IgD-negative memory B cell (primary cell): ENCODE measurements around the gene CIAPIN1. TPM values are rescaled to one million over a fixed set of nuclear protein-coding genes. Genes with fewer than 3 reads are reported as not detected.
"Not testable (repeated sequence)": the region's sequence is repeated elsewhere in the genome, so short reads cannot be mapped to it uniquely, and the experiment has no call there.

Experiments used
- H3K27ac Mint-ChIP-seq, 3 donors: one replicate each; pipeline ENCODE4 v1.8.0; 2020 to 2022; ENCODE audit warnings: mild to moderate bottlenecking in 3 of 3, mixed read lengths in 3 of 3, moderate library complexity in 1 of 3
- H3K27me3 Mint-ChIP-seq: one replicate; pipeline ENCODE4 v1.8.0; 2021; ENCODE audit warnings: mixed read lengths
- H3K36me3 Mint-ChIP-seq: one replicate; pipeline ENCODE4 v1.8.0; 2020; ENCODE audit warnings: mild to moderate bottlenecking, mixed read lengths
- H3K4me1 Mint-ChIP-seq, 3 donors: one replicate each; pipeline ENCODE4 v1.8.0; 2020 to 2022; ENCODE audit warnings: mixed read lengths in 3 of 3, mild to moderate bottlenecking in 1 of 3
- H3K4me3 Mint-ChIP-seq, 4 donors: one replicate each; pipeline ENCODE4 v1.8.0; 2020 to 2022; ENCODE audit warnings: mild to moderate bottlenecking in 4 of 4, mixed read lengths in 4 of 4, moderate library complexity in 3 of 4
- H3K9me3 Mint-ChIP-seq, 3 donors: one replicate each; pipeline ENCODE4 v1.8.0; 2020 to 2021; ENCODE audit warnings: mixed read lengths in 3 of 3, mild to moderate bottlenecking in 1 of 3
- polyA plus RNA-seq: library from polyadenylated mRNA; unstranded; fragments of 300-500 nt; fragmentation: Illumina TruSeq; gene quantifications from one replicate; pipeline ENCODE4 v1.2.3, GENCODE V29; 2021

Gene CIAPIN1
- polyA plus RNA-seq, 1 donor from 2014 or later: 41.2 TPM

DNA sequence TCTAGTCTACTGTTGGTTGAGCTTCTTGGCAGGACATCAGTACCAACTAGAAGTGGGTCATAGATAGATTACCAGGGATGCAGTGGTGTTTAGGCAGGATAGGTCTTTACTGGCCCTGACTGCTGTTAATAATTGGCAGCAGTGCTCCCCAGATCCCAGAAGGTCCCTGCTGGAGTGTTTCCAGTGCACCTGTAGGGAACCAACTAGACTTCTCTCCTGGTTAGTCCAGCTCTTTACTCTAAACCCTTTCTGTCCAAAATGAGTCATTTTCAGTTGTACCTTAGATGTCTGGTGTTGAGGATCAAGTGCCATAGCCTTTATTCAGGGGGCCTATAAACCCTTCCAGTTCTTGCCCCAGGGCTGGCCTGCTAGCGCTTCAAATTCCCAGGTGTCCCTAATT is 24.0 kb upstream of the CIAPIN1 start:
- no peaks in the 10 kb centered on the region for H3K9me3 Mint-ChIP-seq
- H3K27ac Mint-ChIP-seq: no peak overlapping the region

DNA sequence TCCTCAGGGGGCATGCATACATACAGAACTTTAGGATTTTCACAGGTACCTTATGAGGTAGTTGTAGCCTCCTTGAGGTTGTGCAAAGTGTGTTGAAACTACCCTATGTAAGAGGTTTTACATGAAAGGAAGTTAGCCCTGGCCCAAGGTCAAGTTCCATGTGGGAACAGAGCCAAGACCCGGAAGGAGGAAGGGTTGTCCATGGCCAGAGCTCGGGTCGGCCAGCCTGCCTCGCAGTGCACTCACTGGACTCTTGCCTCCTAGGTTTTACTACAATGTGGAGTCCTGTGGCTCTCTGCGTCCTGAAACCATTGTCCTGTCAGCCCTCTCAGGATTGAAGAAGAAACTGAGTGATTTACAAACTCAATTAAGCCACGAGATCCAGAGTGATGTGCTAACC is 23.5 kb upstream of the CIAPIN1 start:
- H3K4me1 Mint-ChIP-seq: peaks cover 0 to 6% (median 2%) of the 10 kb centered on the region in 3 donors
- no peak overlapping the region for H3K4me3 Mint-ChIP-seq
- H3K36me3 Mint-ChIP-seq: peaks cover 2% of the 10 kb centered on the region
- H3K27me3 Mint-ChIP-seq: no peaks in the 10 kb centered on the region
- H3K27ac Mint-ChIP-seq: no peak overlapping the region
- H3K9me3 Mint-ChIP-seq: no peaks in the 10 kb centered on the region

More for the DNA sequence above, 24.0 kb upstream of the CIAPIN1 start:
- no peak overlapping the region for H3K4me3 Mint-ChIP-seq
- peaks cover 2 to 9% (median 2%) of the 10 kb centered on the region in 3 donors for H3K4me1 Mint-ChIP-seq
- no peaks in the 10 kb centered on the region for H3K27me3 Mint-ChIP-seq
- peaks cover under 1% of the 10 kb centered on the region for H3K36me3 Mint-ChIP-seq

DNA sequence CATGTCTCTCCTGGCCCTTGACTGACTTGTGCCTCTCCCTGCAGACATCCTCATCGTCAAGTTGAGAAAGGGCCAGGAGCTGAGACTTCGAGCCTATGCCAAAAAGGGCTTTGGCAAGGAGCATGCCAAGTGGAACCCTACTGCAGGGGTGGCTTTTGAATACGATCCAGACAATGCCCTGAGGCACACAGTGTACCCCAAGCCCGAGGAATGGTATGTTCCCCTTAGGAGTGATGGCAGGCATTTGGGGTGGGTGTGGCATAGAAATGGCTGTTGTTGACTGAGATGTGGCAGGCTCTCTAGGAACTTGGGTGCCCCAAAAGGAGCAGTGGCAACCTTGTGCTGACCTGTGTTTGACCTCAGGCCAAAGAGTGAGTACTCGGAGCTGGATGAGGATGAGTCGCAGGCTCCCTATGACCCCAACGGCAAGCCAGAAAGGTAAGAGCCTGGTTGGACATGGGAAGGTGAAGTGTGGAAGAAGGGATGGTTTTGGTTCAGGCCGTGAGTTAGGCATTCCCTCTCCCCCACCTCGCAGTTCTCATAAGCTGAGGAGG is 22.8 kb upstream of the CIAPIN1 start:
- Mint-ChIP-seq H3K4me3 (no peak overlapping the region), H3K36me3 (peaks cover 2% of the 10 kb centered on the region), H3K9me3 (no peaks in the 10 kb centered on the region), H3K4me1 (peaks cover 0 to 10% (median 4%) of the 10 kb centered on the region in 3 donors), H3K27me3 (no peaks in the 10 kb centered on the region), H3K27ac (no peak overlapping the region)

DNA sequence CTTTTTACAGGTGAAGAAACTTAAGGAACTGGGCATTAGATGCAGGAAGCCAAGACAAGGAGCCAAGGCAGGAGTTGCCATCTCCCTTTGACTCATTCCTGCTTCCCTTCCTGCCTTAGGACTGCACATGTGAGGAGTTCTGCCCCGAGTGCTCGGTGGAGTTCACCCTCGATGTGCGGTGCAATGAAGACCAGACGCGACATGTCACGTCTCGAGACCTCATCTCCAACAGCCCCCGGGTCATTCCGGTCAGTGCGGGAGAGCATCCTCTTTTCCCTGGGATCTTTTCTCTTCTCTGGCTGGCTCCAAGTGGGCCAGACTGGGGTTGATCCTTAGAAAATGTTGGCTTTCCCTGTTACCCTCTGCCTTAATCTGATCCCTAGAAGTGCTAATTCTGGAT is 21.9 kb upstream of the CIAPIN1 start:
- Mint-ChIP-seq H3K4me1 (peaks cover 2 to 11% (median 9%) of the 10 kb centered on the region in 3 donors), H3K36me3 (peaks cover 3% of the 10 kb centered on the region), H3K4me3 (no peak overlapping the region), H3K27me3 (no peaks in the 10 kb centered on the region), H3K9me3 (no peaks in the 10 kb centered on the region), H3K27ac (no peak overlapping the region)

DNA sequence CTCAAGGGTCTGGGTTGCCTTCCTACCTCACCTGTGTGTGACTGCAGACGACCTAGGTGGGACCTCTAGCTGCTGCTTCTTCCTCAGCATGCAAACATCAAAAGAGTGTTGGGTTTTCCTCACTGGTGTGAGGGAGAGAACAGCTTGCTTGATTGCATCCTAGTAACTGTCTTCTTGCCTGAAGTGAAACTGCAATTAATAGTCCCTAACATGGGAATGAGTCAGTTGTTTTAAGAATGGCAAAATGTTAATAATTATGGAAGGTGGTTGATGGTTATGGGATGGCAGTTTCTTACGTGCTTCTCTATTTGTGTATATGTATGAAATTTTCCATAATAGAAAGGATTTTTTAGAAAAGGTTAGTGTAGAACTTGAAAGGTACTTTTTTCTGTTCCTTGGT is 21.2 kb upstream of the CIAPIN1 start:
- H3K27ac Mint-ChIP-seq: peak overlapping the region in 1 of 3 donors; percentile 5
- H3K4me3 Mint-ChIP-seq: no peak overlapping the region
- peaks cover 3% of the 10 kb centered on the region for H3K36me3 Mint-ChIP-seq
- no peaks in the 10 kb centered on the region for H3K27me3 Mint-ChIP-seq
- H3K9me3 Mint-ChIP-seq: no peaks in the 10 kb centered on the region
- peaks cover 4 to 16% (median 13%) of the 10 kb centered on the region in 3 donors for H3K4me1 Mint-ChIP-seq

DNA sequence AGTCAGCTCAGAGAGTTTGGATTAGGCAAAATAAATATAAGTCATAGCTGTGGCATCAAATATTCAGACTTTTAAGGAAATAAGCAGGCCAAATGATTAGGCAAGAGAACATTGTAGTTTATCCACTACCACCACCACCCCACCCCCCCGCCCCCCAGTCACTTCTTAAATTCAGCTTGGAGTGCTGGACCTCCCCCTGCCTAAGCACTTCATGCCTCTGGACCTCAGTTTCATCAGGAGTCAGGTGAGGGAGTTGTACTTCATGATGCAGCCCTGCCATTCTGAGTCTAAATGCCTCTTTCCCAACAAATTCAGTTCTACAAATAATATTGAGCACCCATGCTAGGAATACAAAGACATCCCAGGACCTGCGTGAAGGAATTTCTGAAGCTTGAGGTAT is 17.3 kb upstream of the CIAPIN1 start:
- Mint-ChIP-seq H3K27me3 (no peaks in the 10 kb centered on the region), H3K36me3 (peaks cover 5% of the 10 kb centered on the region), H3K9me3 (peaks cover 0 to 2% (median 0%) of the 10 kb centered on the region in 3 donors), H3K4me1 (peaks cover 9 to 20% (median 17%) of the 10 kb centered on the region in 3 donors), H3K27ac (peak overlapping the region in 2 of 3 donors; percentile 6 to 22), H3K4me3 (peak overlapping the region in 3 of 4 donors; percentile 28 to 100 (median 83))

DNA sequence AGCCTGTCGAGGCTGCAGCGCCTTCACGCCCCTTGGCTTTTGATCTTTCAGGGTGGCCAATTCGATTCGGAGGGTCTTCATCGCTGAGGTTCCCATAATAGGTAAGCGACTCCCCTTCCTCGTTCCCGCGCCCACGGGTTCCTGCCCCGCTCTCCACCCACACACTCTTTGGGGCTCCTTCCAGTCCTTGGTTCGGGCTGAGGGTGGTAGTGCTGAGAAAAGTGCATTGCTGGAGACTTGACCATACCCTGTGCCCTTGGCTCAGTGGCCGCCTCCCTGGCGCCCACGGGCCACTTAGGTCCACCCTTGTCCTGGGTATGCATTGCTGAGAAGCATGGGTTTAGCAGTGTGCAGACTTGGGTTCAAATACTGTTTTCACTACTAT is 15.8 kb upstream of the CIAPIN1 start:
- peaks cover 5% of the 10 kb centered on the region for H3K36me3 Mint-ChIP-seq

DNA sequence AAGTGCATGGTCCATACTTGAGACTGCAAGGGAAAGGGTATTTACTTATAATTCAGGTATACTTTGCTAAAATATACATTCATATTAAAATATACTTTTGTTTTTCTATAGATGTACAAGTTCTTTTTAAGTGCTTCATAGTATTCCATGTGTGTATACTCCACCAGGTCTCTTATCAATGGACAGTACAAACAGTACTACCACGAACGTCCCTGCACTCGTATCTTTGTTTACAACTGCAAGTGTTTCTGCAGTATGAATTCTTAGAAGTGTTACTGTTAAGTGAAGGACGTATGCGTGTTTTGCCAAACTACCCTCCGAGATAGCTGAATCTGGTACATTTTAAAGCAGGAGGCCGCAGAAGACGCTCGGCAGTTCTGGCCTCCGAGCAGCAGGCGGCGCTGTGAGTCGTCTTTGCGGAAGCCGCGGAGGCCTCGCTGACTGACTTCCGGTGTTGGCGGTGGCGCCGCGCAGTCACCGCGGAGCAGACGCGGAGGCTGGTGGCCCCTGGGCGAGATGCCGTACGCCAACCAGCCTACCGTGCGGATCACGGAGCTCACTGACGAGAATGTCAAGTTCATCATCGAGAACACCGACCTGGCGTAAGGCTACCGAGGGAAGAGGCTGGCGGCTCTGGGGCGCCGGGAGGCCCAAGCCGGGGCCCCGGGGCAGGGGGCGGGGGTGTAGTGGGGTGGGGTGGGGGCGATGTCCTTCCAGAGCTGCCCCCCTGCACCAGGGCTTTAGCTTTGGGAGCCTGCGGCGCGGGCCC is 15.2 kb upstream of the CIAPIN1 start, which contains the start of gene POLR2C:
Gene POLR2C (plus strand): TSS at position 471 of the 769 bp plus-strand sequence. CDS start 46 bp downstream, at position 517.
- H3K4me3 Mint-ChIP-seq: peak within 1 kb of the TSS; percentile 87 to 100 (median 100)
- H3K4me1 Mint-ChIP-seq: peaks cover 9 to 20% (median 17%) of the 10 kb centered on the region in 3 donors
- peaks cover 5% of the 10 kb centered on the region for H3K36me3 Mint-ChIP-seq
- peak within 1 kb of the TSS; percentile 79 to 99 (median 97) for H3K27ac Mint-ChIP-seq
- no peaks in the 10 kb centered on the region for H3K27me3 Mint-ChIP-seq
- H3K9me3 Mint-ChIP-seq: peaks cover 0 to 2% (median 0%) of the 10 kb centered on the region in 3 donors

More for the DNA sequence above, 15.8 kb upstream of the CIAPIN1 start:
- Mint-ChIP-seq H3K4me3 (peak overlapping the region; percentile 83 to 100 (median 100)), H3K27ac (peak overlapping the region; percentile 48 to 99 (median 97)), H3K27me3 (no peaks in the 10 kb centered on the region), H3K4me1 (peaks cover 9 to 20% (median 17%) of the 10 kb centered on the region in 3 donors), H3K9me3 (peaks cover 0 to 2% (median 0%) of the 10 kb centered on the region in 3 donors)

DNA sequence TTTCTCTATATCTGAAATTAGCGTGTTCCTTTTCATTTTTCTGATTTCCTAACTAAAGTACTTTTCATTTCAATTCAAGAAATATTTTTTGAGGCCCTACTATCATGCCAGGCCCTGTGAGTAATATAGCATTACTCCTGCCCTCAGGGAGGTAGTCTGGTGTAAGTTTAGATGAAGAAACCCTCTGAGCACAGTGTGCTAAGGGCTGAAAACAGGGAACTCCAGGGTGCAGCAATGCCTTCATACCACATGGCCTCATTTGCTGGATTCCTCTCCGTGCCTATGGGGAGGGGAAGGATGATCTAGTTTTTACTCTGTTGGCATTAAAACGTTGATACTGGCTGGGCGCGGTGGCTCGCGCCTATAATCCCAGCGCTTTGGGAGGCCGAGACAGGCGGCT is 4.8 kb upstream of the CIAPIN1 start:
- no peaks in the 10 kb centered on the region for H3K9me3 Mint-ChIP-seq
- H3K4me3 Mint-ChIP-seq: no peak overlapping the region
- H3K27ac Mint-ChIP-seq: no peak overlapping the region
- peaks cover 8 to 13% (median 8%) of the 10 kb centered on the region in 3 donors for H3K4me1 Mint-ChIP-seq
- H3K36me3 Mint-ChIP-seq: peaks cover 4% of the 10 kb centered on the region
- H3K27me3 Mint-ChIP-seq: no peaks in the 10 kb centered on the region

DNA sequence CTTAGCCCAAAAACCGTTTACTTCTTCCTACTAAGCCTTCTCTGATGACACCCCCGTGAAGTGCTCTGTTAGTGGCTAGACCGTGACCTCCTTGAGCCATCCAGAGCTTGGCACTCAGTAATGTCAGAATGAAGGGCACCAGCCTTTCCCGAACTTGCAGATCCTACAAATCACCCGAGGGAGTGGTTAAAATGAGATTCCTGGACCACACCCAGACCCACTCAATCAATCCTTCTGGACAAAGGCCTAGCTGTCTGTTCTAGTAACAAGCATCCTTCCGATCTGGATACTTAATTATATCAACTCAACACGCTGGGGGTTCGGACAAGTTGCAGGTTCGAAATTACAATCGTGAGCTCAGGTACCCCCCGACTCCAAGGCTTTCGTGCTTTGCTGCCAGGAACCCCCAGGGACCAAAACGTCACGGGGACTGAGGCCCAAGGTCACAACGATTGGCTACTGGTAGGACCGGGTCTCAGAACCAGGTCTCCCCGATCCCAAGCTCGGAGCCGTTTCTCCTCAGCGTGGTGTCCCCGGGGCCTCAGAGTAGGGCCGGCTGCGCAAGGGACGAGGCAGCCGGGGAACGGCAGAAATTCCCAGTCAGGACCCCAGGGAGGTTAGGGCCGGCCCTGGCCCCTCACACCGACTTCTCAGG is 527 bp downstream of the CIAPIN1 start:
- peak overlapping the region; percentile 89 to 97 (median 96) for H3K4me3 Mint-ChIP-seq
- H3K27ac Mint-ChIP-seq: peak overlapping the region; percentile 86 to 94 (median 88)
- H3K9me3 Mint-ChIP-seq: no peaks in the 10 kb centered on the region
- peaks cover 17 to 20% (median 19%) of the 10 kb centered on the region in 3 donors for H3K4me1 Mint-ChIP-seq
- no peaks in the 10 kb centered on the region for H3K27me3 Mint-ChIP-seq
- no peaks in the 10 kb centered on the region for H3K36me3 Mint-ChIP-seq

DNA sequence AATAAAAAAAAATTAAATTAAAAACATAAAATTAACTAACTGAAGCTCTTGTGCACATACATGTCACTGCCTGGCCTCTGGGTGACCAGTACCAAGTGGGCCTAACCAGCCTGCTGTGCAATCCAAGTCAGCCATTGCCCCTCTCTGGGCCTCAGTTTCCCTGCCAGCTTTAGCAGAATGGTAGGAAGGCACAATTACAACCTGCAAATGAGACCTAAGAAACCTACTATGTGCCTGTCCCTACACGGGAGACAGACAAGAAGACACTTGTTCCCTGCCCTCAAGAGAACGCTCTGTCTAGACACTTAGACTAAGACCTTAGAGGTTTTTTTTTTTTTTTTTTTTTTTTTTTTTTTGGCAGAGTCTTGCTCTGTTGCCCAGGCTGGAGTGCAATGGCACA is 1.7 kb downstream of the CIAPIN1 start:
- H3K27me3 Mint-ChIP-seq: no peaks in the 10 kb centered on the region
- H3K36me3 Mint-ChIP-seq: no peaks in the 10 kb centered on the region
- peaks cover 17 to 19% (median 18%) of the 10 kb centered on the region in 3 donors for H3K4me1 Mint-ChIP-seq
- no peak overlapping the region for H3K27ac Mint-ChIP-seq
- H3K9me3 Mint-ChIP-seq: peaks cover 0 to 3% (median 1%) of the 10 kb centered on the region in 3 donors
- H3K4me3 Mint-ChIP-seq: peak overlapping the region in 3 of 4 donors; percentile 48 to 74 (median 63)

DNA sequence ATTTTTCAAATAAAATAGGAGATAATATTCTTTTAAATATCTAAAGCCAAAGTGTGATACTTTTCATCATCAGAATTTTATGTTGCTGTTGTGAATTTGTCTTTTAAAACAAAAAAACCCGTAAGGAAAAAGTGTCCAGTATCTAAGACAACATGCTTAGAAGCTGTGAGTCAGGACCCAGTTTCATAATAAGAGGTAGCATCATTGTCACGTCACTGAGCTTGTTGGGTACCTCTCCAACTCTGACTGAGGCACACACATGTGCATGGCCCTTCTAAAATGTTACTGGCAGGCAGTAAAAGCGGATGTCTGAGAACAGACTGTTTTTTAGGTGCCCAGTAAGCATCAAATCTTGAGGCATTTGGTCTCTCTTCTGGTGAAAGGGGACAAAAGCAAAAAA is 2.5 kb downstream of the CIAPIN1 start:
- H3K27me3 Mint-ChIP-seq: no peaks in the 10 kb centered on the region
- H3K27ac Mint-ChIP-seq: peak overlapping the region in 1 of 3 donors; percentile 16
- peaks cover under 1 to 8% (median 7%) of the 10 kb centered on the region in 3 donors for H3K9me3 Mint-ChIP-seq
- H3K4me1 Mint-ChIP-seq: peaks cover 17 to 19% (median 17%) of the 10 kb centered on the region in 3 donors
- H3K4me3 Mint-ChIP-seq: peak overlapping the region in 3 of 4 donors; percentile 27 to 72 (median 54)
- H3K36me3 Mint-ChIP-seq: no peaks in the 10 kb centered on the region

DNA sequence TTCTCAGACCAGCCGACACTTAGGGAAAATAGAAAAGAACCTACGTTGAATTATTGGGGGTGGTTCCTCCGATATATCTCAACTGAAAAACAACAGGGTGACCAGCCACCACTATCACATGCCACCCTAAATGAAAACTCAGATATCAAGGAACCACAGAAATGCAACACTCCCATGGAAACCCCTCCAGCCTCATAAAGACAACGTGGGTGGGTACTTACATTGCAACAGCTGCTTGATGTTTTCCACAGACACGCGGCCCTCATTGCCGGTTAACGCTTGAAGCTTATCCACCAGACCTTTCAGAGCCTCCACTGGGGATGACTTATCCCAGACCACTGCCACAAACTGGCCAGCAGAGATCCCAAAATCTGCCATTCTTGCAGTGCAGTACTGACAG is 6.6 kb downstream of the CIAPIN1 start:
- H3K27ac Mint-ChIP-seq, H3K4me1 Mint-ChIP-seq, H3K27me3 Mint-ChIP-seq, H3K4me3 Mint-ChIP-seq: not testable (repeated sequence)
- peaks cover 2 to 17% (median 7%) of the 10 kb centered on the region in 3 donors for H3K9me3 Mint-ChIP-seq
- H3K36me3 Mint-ChIP-seq: peaks cover 18% of the 10 kb centered on the region

DNA sequence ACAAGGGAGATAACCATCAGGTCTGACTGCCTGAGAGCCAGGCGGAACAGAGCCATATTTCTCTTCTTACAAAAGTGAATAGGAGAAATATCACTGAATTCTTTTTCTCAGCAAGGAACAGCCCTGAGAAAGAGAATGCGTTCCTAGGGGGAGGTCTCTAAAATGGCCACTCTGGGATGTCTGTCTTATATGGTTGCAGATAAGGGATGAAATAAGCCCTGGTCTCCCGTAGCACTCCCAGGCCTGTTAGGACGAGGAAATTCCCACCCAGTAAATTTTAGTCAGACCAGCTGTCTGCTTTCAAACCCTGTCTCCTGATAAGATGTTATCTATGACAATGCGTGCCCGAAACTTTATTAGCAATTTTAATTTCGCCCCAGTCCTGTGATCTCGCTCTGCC is 7.2 kb downstream of the CIAPIN1 start:
- H3K27me3 Mint-ChIP-seq, H3K27ac Mint-ChIP-seq: not testable (repeated sequence)
- peaks cover 18% of the 10 kb centered on the region for H3K36me3 Mint-ChIP-seq

DNA sequence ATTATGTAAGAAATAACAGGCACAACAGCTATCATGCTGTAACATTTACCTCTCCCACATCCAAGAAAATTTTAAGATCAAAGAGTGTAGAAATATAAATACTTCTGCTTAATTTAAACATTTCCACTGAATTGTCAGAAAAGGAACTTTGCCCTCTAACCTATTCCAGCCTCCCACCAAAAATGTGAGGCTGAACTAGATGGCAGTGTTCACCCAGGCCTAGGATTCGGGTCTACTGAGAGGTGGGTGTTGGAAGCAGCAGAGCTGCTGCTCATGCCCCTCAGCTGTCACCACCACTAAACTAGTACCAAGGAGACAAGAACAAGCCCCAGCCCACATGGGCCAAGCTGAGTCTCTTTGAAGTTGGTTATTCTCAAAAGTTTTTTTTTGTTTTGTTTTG is 11.3 kb downstream of the CIAPIN1 start:
- H3K36me3 Mint-ChIP-seq: peaks cover 24% of the 10 kb centered on the region
- H3K4me1 Mint-ChIP-seq: peaks cover 0 to 1% (median 0%) of the 10 kb centered on the region in 3 donors
- no peak overlapping the region for H3K27ac Mint-ChIP-seq
- peaks cover 2 to 17% (median 4%) of the 10 kb centered on the region in 3 donors for H3K9me3 Mint-ChIP-seq
- no peaks in the 10 kb centered on the region for H3K27me3 Mint-ChIP-seq
- no peak overlapping the region for H3K4me3 Mint-ChIP-seq

More for the DNA sequence above, 7.2 kb downstream of the CIAPIN1 start:
- not testable (repeated sequence) for H3K4me1 Mint-ChIP-seq, H3K4me3 Mint-ChIP-seq
- peaks cover 2 to 17% (median 7%) of the 10 kb centered on the region in 3 donors for H3K9me3 Mint-ChIP-seq
